Measurements from ENCODE around the gene VTN.

Gene VTN

GRCh38 chr17:28318759-28319597 lies 51.1 kb downstream of the VTN start, which contains the start of gene TMEM97:
Gene TMEM97, plus strand, starts transcription at chr17:28319200. Its CDS starts 40 bp downstream, at chr17:28319240.
- DNase-seq = peak; percentile 93

GRCh38 chr17:28317966-28318758 lies 51.9 kb downstream of the VTN start:
- DNase-seq = no peak
